ENCODE results near the gene SPTSSA.
"Not testable (repeated sequence)": the region's sequence is repeated elsewhere in the genome, so short reads cannot be mapped to it uniquely, and the experiment has no call there.

SPTSSA gene, protein sequence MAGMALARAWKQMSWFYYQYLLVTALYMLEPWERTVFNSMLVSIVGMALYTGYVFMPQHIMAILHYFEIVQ

DNA sequence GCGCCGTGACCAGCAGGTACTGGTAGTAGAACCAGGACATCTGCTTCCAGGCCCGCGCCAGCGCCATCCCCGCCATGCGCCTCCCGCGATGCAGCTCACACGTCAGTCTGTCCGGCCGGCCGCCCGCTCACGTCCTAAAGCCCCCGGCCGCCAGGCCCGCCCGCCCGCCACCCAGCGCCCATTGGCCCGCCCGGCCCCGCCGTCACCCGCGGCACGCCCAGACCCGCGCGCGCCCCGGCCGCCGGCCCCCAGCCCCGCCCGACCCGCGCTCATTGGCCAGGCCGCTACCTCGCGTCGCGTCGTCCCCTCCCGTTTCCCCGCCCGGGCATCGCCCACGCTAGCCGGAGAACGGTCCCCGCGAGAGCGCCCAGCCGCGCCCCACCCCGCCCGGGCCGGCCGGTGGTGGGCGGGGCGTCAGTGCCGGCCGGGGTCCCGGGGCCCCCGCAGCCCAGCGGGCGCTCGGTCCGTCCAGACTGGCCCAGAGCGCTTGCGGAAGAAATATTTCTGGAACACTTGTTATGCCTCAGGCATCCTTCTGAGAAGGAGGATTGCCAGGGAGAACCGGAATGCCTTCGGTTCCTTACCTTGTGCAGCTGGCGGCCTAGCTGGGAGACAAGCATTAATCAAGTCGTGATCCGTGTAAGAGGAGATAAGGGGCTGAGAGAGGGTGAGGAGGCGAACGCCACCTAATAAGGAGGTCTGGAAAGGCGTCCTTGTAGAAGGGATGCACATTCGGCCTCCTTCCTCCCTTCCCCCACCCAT, at the start of gene SPTSSA:
SPTSSA (minus strand) TSS at position 109 of the 762 bp plus-strand sequence; CDS start at position 76, 33 bp downstream.
- DNase-seq (ENCODE audit: low read depth in 2 of 2, low spot score in 1 of 2): peak; percentile 72 to 76

DNA sequence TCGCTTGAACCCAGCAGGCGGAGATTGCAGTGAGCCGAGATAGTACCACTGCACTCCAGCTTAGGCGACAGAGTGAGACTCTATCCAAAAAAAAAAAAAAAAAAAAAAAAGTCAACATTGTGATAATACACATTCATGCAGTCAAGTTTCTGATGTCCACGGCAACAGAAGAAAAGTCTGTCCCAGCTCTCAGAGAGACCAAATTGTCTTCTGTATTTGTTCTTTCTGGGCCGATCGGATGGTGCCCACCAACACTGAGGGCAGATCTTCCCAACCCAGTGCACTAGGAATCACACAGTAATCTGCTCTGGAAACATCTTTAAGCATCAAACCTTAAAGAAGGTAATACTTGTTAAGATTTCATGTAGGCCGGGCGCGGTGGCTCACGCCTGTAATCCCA, 45.8 kb upstream of the SPTSSA start:
- no peak for DNase-seq (ENCODE audit: low read depth in 2 of 2, low spot score in 1 of 2)

- no peak for DNase-seq (ENCODE audit: low read depth in 2 of 2, low spot score in 1 of 2)
These were observed 45.4 kb upstream of the SPTSSA start for GRCh38 chr14:34507459-34507858.

- DNase-seq (ENCODE audit: low read depth in 2 of 2, low spot score in 1 of 2): not testable (repeated sequence)
These were observed 43.1 kb upstream of the SPTSSA start for GRCh38 chr14:34505124-34505491.

- DNase-seq (ENCODE audit: low read depth in 2 of 2, low spot score in 1 of 2): not testable (repeated sequence)
These were observed 42.0 kb upstream of the SPTSSA start for GRCh38 chr14:34504027-34504426.

DNA sequence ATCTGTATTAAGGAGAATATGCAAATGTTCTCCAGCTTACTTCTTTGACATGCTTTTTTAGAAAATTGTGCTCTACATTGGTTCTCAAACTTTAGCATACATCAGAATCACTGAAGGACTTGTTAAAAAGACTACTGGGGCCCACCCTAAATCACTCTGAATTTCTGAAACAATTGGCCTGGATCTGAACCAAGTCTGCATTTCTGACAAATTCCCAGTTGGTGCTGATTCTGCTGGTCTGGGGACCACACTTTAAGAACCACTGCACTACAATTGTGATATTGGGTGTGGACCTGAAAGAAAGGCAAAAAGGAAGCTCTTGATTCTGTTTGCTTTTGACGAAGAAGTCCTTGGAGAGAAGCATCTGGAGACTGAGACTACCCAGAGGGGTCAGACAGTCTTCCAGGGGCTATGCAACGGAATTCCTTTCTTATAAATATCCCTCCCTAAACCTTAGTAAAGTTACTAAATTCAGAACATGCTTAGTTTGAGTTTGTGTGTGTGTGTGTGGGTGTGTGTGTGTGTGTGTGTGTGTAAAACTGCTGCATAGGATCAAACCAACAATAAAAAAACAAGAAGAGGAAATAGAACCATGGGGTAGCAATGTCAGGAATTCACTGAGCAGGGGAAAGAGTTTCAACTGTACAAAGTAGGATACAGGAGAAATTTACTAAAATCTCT, 40.6 kb upstream of the SPTSSA start:
- DNase-seq (ENCODE audit: low read depth in 2 of 2, low spot score in 1 of 2): no peak

DNA sequence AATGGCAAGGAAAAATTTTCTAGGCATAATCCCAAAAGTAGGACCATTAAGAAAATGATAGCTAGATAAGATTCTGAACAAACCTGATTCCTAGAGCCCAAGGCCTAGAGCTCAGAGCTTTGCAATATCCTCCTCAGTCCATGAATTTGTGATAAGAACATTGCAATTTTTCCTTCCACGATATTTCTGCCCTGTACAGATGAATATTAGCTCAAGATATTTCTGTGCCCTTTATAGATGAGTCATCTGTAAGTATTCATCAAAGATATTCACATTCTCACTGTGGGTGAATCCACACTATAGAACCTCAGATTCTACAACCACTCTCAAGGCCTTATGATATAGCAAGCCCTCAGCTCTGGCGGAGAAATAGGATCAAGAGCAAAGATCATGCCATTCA, 40.0 kb upstream of the SPTSSA start:
- no peak for DNase-seq (ENCODE audit: low read depth in 2 of 2, low spot score in 1 of 2)

GRCh38 chr14:34501004-34501580, 39.1 kb upstream of the SPTSSA start:
- DNase-seq (ENCODE audit: low read depth in 2 of 2, low spot score in 1 of 2): no peak

GRCh38 chr14:34498684-34499412, 36.8 kb upstream of the SPTSSA start:
- DNase-seq (ENCODE audit: low read depth in 2 of 2, low spot score in 1 of 2): no peak

- no peak for DNase-seq (ENCODE audit: low read depth in 2 of 2, low spot score in 1 of 2)
These were observed 34.9 kb upstream of the SPTSSA start for GRCh38 chr14:34496679-34497513.

DNA sequence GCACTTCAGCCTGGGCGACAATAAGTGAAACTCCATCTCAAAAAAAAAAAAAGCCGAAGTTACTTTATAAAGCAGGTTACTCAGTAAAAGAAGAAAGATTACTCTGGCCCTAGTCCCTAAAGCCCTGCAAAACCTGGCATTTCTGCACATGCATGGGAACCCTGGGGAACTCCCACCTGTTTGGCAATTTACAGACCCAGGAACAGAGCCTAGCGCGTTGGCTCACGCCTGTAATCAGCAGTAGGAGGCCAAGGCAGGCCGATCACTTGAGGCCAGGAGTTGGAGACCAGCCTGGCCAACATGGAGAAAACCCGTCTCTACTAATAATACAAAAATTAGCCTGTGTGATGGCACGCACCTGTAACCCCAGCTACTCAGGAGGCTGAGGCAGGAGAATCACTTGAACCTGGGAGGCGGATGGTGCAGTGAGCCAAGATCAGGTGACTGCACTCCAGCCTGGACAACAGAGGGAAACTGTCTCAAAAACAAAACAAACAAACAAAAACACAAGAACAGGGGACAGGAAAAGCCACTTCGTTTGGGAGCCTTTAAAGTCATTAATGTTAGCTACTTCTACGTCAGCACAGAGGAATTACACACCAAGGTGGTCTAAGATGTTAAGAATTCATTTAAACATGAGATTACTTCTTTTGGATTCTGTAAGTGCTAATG, 34.1 kb upstream of the SPTSSA start:
- no peak for DNase-seq (ENCODE audit: low read depth in 2 of 2, low spot score in 1 of 2)

- no peak for DNase-seq (ENCODE audit: low read depth in 2 of 2, low spot score in 1 of 2)
These were observed 27.3 kb upstream of the SPTSSA start for GRCh38 chr14:34489324-34489723.

DNA sequence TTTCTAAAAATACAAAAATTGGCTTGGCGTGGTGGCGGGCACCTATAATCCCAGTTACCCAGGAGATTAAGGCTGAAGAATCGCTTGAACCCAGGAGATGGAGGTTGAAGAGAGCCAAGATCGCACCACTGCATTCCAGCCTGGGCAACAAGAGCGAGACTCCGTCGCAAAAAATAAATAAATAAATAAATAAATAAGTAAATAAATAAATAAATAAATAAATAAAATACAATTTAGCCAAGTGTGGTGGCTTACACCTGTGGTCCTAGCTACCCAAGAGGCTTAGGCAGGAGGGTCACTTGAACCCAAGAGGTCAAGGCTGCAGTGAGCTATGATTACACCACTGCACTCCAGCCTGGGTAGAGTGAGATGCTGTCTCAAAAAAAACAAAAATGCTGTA, 26.5 kb upstream of the SPTSSA start:
- no peak for DNase-seq (ENCODE audit: low read depth in 2 of 2, low spot score in 1 of 2)

- no peak for DNase-seq (ENCODE audit: low read depth in 2 of 2, low spot score in 1 of 2)
These were observed 22.7 kb upstream of the SPTSSA start for GRCh38 chr14:34484726-34485125.

DNA sequence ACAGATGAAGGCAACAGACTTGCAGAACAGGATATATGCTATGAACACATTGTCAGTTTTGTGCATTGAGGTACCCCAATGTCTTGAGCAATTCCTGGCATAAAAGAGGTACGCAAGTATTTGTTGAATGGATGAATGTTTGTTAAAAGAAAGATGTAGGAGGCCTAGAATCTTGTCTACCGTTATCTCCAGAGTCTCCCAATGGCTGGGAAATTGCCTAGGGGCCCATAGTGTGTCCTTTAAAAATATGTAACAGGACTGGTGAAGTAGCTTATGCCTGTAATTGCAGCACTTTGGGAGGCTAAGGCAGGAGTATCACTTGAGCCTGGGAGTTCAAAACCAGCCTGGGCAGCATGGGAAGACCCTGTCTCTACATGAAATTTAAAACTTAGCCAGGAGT, 20.4 kb upstream of the SPTSSA start:
- no peak for DNase-seq (ENCODE audit: low read depth in 2 of 2, low spot score in 1 of 2)

DNA sequence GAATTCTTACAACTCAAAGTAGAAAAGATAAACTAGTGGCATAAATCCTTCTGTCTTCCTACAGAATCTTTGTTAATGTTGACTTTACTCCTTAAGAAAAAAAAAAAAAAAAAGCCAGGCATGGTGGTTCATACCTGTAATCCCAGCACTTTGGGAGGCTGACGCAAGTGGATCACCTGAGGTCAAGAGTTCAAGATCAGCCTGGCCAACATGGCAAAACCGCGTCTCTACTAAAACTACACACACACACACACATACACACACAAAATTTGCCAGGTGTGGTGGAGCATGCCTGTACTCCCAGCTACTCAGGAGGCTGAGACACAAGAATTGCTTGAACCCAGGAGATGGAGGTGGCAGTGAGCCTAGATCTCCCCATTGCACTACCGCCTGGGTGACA, 17.7 kb upstream of the SPTSSA start:
- no peak for DNase-seq (ENCODE audit: low read depth in 2 of 2, low spot score in 1 of 2)

GRCh38 chr14:34478261-34478660, 16.2 kb upstream of the SPTSSA start:
- no peak for DNase-seq (ENCODE audit: low read depth in 2 of 2, low spot score in 1 of 2)

DNA sequence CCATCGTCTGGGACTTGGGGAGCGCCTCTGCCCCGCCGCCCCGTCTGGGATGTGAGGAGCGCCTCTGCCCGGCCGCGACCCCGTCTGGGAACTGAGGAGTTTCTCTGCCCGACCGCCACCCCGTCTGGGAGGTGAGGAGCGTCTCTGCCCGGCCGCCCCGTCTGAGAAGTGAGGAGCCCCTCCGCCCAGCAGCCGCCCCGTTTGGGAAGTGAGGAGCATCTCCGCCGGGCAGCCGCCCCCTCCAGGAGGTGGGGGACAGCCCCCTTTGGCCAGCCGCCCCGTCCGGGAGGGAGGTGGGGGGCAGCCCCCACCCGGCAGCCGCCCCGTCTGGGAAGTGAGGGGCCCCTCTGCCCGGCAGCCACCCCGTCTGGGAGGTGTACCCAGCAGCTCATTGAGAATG, 14.0 kb upstream of the SPTSSA start:
- DNase-seq (ENCODE audit: low read depth in 2 of 2, low spot score in 1 of 2): not testable (repeated sequence)

DNA sequence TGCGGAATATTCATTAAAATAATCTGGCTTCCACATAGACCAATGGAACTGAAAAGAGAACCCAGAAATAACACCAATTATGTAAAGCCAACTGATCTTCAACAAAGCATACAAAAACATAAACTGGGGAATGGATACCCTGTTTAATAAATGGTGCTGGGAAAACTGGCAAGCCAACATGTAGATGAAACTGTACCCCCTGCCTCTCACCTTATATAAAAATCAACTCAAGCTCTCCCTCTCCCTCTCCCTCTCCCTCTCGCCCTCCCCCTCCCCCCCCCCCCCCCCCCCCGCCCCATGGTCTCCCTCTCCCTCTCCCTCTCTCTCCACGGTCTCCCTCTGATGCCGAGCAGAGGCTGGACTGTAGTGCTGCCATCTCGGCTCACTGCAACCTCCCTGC, 13.1 kb upstream of the SPTSSA start:
- DNase-seq (ENCODE audit: low read depth in 2 of 2, low spot score in 1 of 2): no peak

DNA sequence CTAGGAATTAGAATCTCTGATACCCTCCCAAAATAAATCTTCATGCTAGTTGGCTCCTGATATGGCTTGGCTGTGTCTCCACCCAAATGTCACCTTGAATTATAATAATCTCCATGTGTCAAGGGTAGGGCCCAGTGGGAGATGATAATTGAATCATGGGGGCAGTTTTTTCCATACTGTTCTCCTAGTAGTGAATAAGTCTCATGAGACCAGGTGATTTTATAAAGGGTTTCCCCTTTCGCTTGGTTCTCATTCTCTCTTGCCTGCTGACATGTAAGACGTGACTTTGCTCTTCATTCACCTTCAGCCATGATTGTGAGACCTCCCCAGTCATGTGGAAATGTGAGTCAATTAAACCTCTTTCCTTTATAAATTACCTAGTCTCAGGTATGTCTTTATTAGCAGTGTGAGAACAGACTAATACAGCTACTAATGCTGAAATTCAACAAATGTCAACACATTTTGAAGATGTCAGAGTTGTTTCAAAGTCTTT, 12.2 kb upstream of the SPTSSA start:
- DNase-seq (ENCODE audit: low read depth in 2 of 2, low spot score in 1 of 2): no peak
